HFFc6 (cell line): ENCODE measurements around the gene CACFD1. TPM values are rescaled to one million over a fixed set of nuclear protein-coding genes. Genes with fewer than 3 reads are reported as not detected.

ENCODE experiments used
- DNase-seq: peaks from one replicate; pipeline ENCODE4 v3.0.0-alpha.2; 2018
- H3K27ac Mint-ChIP-seq: 2 replicates; pipeline ENCODE4 v1.8.0; 2020; ENCODE audit warnings: mild to moderate bottlenecking, mixed read lengths
- H3K27me3 Mint-ChIP-seq: 2 replicates; pipeline ENCODE4 v1.8.0; 2021; ENCODE audit warnings: mild to moderate bottlenecking, moderate library complexity, mixed read lengths; ENCODE audit not compliant: insufficient read depth
- H3K36me3 Mint-ChIP-seq: 2 replicates; pipeline ENCODE4 v1.8.0; 2021; ENCODE audit warnings: low read depth, mixed read lengths
- H3K4me1 Mint-ChIP-seq: 2 replicates; pipeline ENCODE4 v1.8.0; 2020; ENCODE audit warnings: low read depth, mixed read lengths
- H3K4me3 Mint-ChIP-seq: 2 replicates; pipeline ENCODE4 v1.8.0; 2020; ENCODE audit warnings: mild to moderate bottlenecking, moderate library complexity, mixed read lengths
- H3K9me3 Mint-ChIP-seq: 2 replicates; pipeline ENCODE4 v1.8.0; 2020; ENCODE audit warnings: mild to moderate bottlenecking, mixed read lengths
- CTCF ChIP-seq: fragments of 200-600 bp; sonication (generic); IDR thresholded peaks from 2 replicates; pipeline ENCODE4 v1.5.0; 2021; ENCODE audit warnings: antibody characterized with exemption, mild to moderate bottlenecking
- total RNA-seq, 6 experiments: library from RNA; stranded (reverse); fragmentation: NEBNext Ultra II Directional; extraction: Animal tissue kit (Norgen Biotek cat#: 25700); gene quantifications; 2 replicates in 1 of 6; 3 replicates in 5 of 6; pipeline ENCODE4 v1.2.3, GENCODE V29; 2021

Gene CACFD1
- total RNA-seq, 6 experiments from 2014 or later, result 5.0 to 9.1 (median 6.7) TPM

DNA sequence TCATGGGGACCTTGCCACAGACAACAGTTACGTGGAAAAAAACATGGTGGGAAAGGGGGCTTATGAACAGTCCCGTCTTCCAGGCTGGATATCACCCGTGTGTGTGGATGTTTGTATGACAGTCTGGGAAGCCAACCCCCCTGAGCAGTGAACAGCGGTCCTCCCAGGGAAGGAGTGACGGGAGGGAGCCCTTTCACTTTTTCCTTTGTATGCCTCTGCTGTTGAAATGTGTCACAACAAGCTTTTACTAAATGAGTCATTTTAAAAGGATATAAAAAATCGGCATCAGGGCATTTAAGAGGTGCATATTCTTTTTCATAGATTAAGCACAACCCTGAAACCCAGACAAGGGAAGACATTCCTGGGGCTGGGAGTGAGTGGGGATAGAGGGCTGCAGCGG is 59.9 kb downstream of the CACFD1 start:
- no peak for DNase-seq
- H3K4me1 Mint-ChIP-seq, result no peaks in the 10 kb centered on the region
- no peak overlapping the region for H3K4me3 Mint-ChIP-seq
- H3K27me3 Mint-ChIP-seq, result peaks cover 54% of the 10 kb centered on the region
- H3K36me3 Mint-ChIP-seq, result no peaks in the 10 kb centered on the region
- no peaks in the 10 kb centered on the region for H3K9me3 Mint-ChIP-seq
- no peak overlapping the region for H3K27ac Mint-ChIP-seq
- no peak for TF ChIP-seq CTCF

DNA sequence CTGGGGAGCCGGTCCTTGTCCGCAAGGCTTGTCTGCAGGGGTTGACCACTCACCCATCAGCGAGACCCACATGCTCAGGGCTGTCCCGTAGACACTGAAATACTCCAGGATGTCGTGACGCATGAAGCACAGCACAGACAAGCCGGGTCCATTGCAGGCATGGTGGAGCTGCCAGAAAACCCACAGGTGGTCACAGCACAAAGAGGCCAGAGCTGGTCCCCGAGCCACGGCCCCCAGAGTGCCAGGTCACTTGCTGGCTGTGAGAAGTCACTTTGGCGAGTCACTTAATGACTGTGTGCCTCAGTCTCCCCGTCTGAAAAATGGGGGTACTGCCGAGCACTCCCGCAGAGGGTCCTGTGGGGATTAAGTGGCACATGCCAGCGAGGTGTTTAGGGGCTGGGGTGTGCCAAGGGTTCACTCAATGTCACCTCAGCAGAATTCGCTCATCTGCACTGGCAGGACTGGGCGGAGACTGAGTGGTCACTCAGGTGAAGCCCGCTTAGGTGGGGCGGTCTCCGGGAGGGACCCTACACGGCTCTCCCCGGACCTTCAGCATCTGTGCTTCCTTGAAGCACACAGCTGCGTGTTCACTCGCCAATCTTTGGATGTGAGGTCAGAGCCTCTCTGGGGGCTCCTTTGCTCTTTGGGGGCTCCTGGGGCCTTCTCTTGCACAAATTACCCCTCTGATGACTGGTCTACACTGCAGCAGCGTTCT is 60.5 kb downstream of the CACFD1 start:
- TF ChIP-seq CTCF, result no peak
- Mint-ChIP-seq H3K9me3 (no peaks in the 10 kb centered on the region), H3K27ac (no peak overlapping the region), H3K4me3 (no peak overlapping the region), H3K4me1 (no peaks in the 10 kb centered on the region), H3K27me3 (peaks cover 55% of the 10 kb centered on the region), H3K36me3 (no peaks in the 10 kb centered on the region)
- no peak for DNase-seq

Other genes starting within 250 kb of the CACFD1 start
- gene ABO, start 184.8 kb upstream of the CACFD1 start, total RNA-seq, result not detected
- gene SURF6, start 123.8 kb upstream of the CACFD1 start, total RNA-seq, result 10 to 100 TPM; 11.2 to 19.3 (median 13.5) TPM
- gene MED22, start 111.8 kb upstream of the CACFD1 start, total RNA-seq, result 10 to 100 TPM; 17.9 to 22.3 (median 20.8) TPM
- gene RPL7A, start 111.8 kb upstream of the CACFD1 start, total RNA-seq, result 1,000 to 10,000 TPM; 2,011 to 2,156 (median 2,046) TPM
- gene SURF1, start 103.5 kb upstream of the CACFD1 start, total RNA-seq, result 10 to 100 TPM; 25.3 to 29.1 (median 26.8) TPM
- gene SURF2, start 103.4 kb upstream of the CACFD1 start, total RNA-seq, result 10 to 100 TPM; 16.6 to 20.9 (median 18.2) TPM
- gene SURF4, start 83.9 kb upstream of the CACFD1 start, total RNA-seq, result 100 to 1,000 TPM; 406 to 474 (median 417) TPM
- gene STKLD1, start 83.6 kb upstream of the CACFD1 start, total RNA-seq, result 1 to 10 TPM in 2 of 6 experiments, under 1 TPM in 4; 0.46 to 1.4 (median 0.68) TPM
- gene REXO4, start 42.0 kb upstream of the CACFD1 start, total RNA-seq, result 10 to 100 TPM; 20.4 to 26.3 (median 23.5) TPM
- 1 to 10 TPM in 1 of 6 experiments, under 1 TPM in 5; 0.41 to 1.2 (median 0.74) TPM for gene ADAMTS13, start 37.6 kb upstream of the CACFD1 start, total RNA-seq
- gene SLC2A6, start 19.1 kb downstream of the CACFD1 start, total RNA-seq, result 10 to 100 TPM in 5 of 6 experiments, 1 to 10 TPM in 1; 9.4 to 12.6 (median 11.3) TPM
- not detected for gene MYMK, start 65.0 kb downstream of the CACFD1 start, total RNA-seq
- under 1 TPM in 3 of 6 experiments, not detected in 3; 0.05 to 0.07 (median 0.06) TPM for gene ADAMTSL2, start 74.7 kb downstream of the CACFD1 start, total RNA-seq
- gene FAM163B, start 149.4 kb downstream of the CACFD1 start, total RNA-seq, result not detected
- not detected for gene DBH, start 176.4 kb downstream of the CACFD1 start, total RNA-seq